ENCODE measurements around the gene SFMBT2. TPM values are rescaled to one million over a fixed set of nuclear protein-coding genes. Genes with fewer than 3 reads are reported as not detected.

The SFMBT2 gene
- total RNA-seq, 1 donor from 2014 or later = 7.0 TPM

GRCh38 chr10:7210516-7210915 is 200.3 kb downstream of the SFMBT2 start:
- peaks cover 11% of the 10 kb centered on the region for H3K36me3 Mint-ChIP-seq (ENCODE audit: low read depth)
- H3K27me3 Mint-ChIP-seq (ENCODE audit: low read depth) = no peaks in the 10 kb centered on the region
- no peaks in the 10 kb centered on the region for H3K4me1 Mint-ChIP-seq
- TF ChIP-seq, protein P1, sequence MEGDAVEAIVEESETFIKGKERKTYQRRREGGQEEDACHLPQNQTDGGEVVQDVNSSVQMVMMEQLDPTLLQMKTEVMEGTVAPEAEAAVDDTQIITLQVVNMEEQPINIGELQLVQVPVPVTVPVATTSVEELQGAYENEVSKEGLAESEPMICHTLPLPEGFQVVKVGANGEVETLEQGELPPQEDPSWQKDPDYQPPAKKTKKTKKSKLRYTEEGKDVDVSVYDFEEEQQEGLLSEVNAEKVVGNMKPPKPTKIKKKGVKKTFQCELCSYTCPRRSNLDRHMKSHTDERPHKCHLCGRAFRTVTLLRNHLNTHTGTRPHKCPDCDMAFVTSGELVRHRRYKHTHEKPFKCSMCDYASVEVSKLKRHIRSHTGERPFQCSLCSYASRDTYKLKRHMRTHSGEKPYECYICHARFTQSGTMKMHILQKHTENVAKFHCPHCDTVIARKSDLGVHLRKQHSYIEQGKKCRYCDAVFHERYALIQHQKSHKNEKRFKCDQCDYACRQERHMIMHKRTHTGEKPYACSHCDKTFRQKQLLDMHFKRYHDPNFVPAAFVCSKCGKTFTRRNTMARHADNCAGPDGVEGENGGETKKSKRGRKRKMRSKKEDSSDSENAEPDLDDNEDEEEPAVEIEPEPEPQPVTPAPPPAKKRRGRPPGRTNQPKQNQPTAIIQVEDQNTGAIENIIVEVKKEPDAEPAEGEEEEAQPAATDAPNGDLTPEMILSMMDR (conservative IDR thresholded peaks at IDR 0.05) = no peak
- DNase-seq (ENCODE audit: low read depth, low spot score) = no peak
- H3K9me3 Mint-ChIP-seq = no peaks in the 10 kb centered on the region
- H3K4me3 Mint-ChIP-seq = no peak overlapping the region
- no peak overlapping the region for H3K27ac Mint-ChIP-seq (ENCODE audit: unreplicated experiment)

- Mint-ChIP-seq H3K9me3 (no peaks in the 10 kb centered on the region), H3K4me3 (no peak overlapping the region), H3K27ac (ENCODE audit: unreplicated experiment) (no peak overlapping the region), H3K36me3 (ENCODE audit: low read depth) (peaks cover 12% of the 10 kb centered on the region), H3K4me1 (no peaks in the 10 kb centered on the region), H3K27me3 (ENCODE audit: low read depth) (no peaks in the 10 kb centered on the region)
- no peak for DNase-seq (ENCODE audit: low read depth, low spot score)
- TF ChIP-seq, protein P1 (conservative IDR thresholded peaks at IDR 0.05) = no peak
These were observed 201.4 kb downstream of the SFMBT2 start for GRCh38 chr10:7209458-7209857.

DNA sequence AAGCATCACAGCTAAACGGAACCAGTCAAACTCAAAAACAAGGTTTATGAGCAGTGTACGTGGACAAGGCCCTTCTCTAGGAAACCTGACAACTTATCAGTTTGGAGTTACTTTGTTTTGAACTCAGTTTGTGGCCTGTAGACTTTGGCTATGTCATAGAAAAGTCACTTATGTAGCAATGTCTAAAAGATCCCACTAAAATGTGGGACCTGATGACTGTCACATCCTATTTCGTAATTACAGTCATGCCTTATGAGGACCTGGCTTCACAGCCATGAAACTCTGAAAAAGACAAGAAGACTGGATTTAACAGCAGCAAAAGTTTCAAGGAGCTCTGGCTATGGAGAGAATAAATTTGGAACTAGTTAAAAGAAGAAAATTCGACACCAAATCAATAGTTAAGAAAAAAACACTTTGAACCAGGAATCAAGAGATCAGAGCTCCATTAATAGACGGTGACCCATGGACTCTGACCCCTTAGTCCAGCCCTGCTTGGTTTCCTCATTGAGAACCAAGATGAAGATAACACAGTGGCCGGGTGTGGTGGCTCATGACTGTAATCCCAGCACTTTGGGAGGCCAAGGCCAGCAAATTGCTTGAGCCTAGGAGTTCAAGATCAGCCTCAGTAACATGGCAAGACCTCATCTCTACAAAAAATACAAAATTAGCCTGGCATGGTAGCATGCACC is 204.3 kb downstream of the SFMBT2 start:
- no peak overlapping the region for H3K4me3 Mint-ChIP-seq
- no peaks in the 10 kb centered on the region for H3K4me1 Mint-ChIP-seq
- DNase-seq (ENCODE audit: low read depth, low spot score) = no peak
- no peaks in the 10 kb centered on the region for H3K27me3 Mint-ChIP-seq (ENCODE audit: low read depth)
- peaks cover 10% of the 10 kb centered on the region for H3K36me3 Mint-ChIP-seq (ENCODE audit: low read depth)
- H3K27ac Mint-ChIP-seq (ENCODE audit: unreplicated experiment) = no peak overlapping the region
- no peaks in the 10 kb centered on the region for H3K9me3 Mint-ChIP-seq
- TF ChIP-seq, protein P1 (conservative IDR thresholded peaks at IDR 0.05) = no peak

DNA sequence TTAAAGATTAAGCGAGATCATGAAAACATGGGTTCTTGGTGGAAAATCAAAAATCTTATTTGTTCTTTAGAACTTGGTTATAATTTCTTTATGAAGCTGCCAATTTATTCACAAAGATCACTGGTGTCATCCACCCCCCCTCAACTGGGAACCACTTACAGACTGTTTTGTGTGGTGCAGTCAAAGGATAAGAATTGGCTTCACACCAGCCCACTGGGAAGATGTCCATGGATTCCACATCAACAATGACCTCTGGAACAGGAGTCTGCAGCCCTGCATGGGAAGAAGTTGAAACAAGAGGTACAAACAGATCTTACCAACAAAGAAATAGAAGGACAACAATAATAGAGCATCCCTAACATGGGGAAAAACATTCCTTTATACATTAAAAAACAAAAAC is 205.2 kb downstream of the SFMBT2 start:
- DNase-seq (ENCODE audit: low read depth, low spot score) = no peak
- Mint-ChIP-seq H3K4me1 (no peaks in the 10 kb centered on the region), H3K4me3 (no peak overlapping the region), H3K9me3 (no peaks in the 10 kb centered on the region), H3K27me3 (ENCODE audit: low read depth) (no peaks in the 10 kb centered on the region), H3K27ac (ENCODE audit: unreplicated experiment) (no peak overlapping the region), H3K36me3 (ENCODE audit: low read depth) (peaks cover 10% of the 10 kb centered on the region)
- TF ChIP-seq, protein P1 (conservative IDR thresholded peaks at IDR 0.05) = no peak

- peaks cover 2% of the 10 kb centered on the region for H3K9me3 Mint-ChIP-seq
- peak overlapping the region; percentile 71 for H3K27ac Mint-ChIP-seq (ENCODE audit: unreplicated experiment)
- no peak overlapping the region for H3K4me3 Mint-ChIP-seq
- no peak for DNase-seq (ENCODE audit: low read depth, low spot score)
- H3K36me3 Mint-ChIP-seq (ENCODE audit: low read depth) = peaks cover 10% of the 10 kb centered on the region
- H3K4me1 Mint-ChIP-seq = no peaks in the 10 kb centered on the region
- H3K27me3 Mint-ChIP-seq (ENCODE audit: low read depth) = no peaks in the 10 kb centered on the region
- TF ChIP-seq, protein P1 (conservative IDR thresholded peaks at IDR 0.05) = no peak
These were observed 208.0 kb downstream of the SFMBT2 start for GRCh38 chr10:7202793-7203355.
